WERI-Rb-1 (cell line): Measurements from ENCODE around the gene CENPP.

Experiments
- DNase-seq: peaks from one replicate; pipeline ENCODE4 v3.0.0-alpha.2; 2020
- H3K27ac ChIP-seq: fragments of 250-450 bp; sonication (Bioruptor Pico); 2 replicates; pipeline ENCODE4 v1.5.1; 2020; ENCODE audit warnings: mild to moderate bottlenecking, moderate library complexity
- H3K27me3 ChIP-seq: fragments of 250-450 bp; sonication (Bioruptor Pico); 2 replicates; pipeline ENCODE4 v1.5.1; 2021; ENCODE audit warnings: mild to moderate bottlenecking, low read depth, moderate library complexity; ENCODE audit not compliant: insufficient read depth, severe bottlenecking
- H3K36me3 ChIP-seq: fragments of 250-450 bp; sonication (Bioruptor Pico); 2 replicates; pipeline ENCODE4 v1.5.1; 2020; ENCODE audit warnings: mild to moderate bottlenecking, moderate library complexity
- H3K4me3 ChIP-seq: 2 replicates; pipeline ENCODE4 v1.5.1; 2011; ENCODE audit warnings: low read depth, mild to moderate bottlenecking, control low read depth, low read length
- H3K9me3 ChIP-seq: fragments of 250-450 bp; sonication (Bioruptor Pico); 2 replicates; pipeline ENCODE4 v1.5.1; 2021; ENCODE audit warnings: mild to moderate bottlenecking, moderate library complexity; ENCODE audit not compliant: severe bottlenecking
- CTCF ChIP-seq: IDR thresholded peaks from 2 replicates; pipeline ENCODE4 v1.5.1; 2011; ENCODE audit warnings: low read depth, mild to moderate bottlenecking, control low read depth, inconsistent platforms, low read length

CENPP gene

GRCh38 chr9:92612816-92613215 lies 287.1 kb downstream of the CENPP start:
- Histone ChIP-seq H3K27ac (no peak overlapping the region), H3K9me3 (no peaks in the 10 kb centered on the region), H3K27me3 (no peaks in the 10 kb centered on the region), H3K36me3 (peaks cover 42% of the 10 kb centered on the region), H3K4me3 (no peak overlapping the region)
- TF ChIP-seq CTCF: no peak
- no peak for DNase-seq

GRCh38 chr9:92613268-92614122 lies 287.7 kb downstream of the CENPP start:
- Histone ChIP-seq H3K36me3 (peaks cover 42% of the 10 kb centered on the region), H3K27me3 (no peaks in the 10 kb centered on the region), H3K27ac (no peak overlapping the region), H3K9me3 (no peaks in the 10 kb centered on the region), H3K4me3 (no peak overlapping the region)
- TF ChIP-seq CTCF: no peak
- DNase-seq: no peak

- TF ChIP-seq CTCF: no peak
- H3K4me3 ChIP-seq: no peak overlapping the region
- H3K9me3 ChIP-seq: no peaks in the 10 kb centered on the region
- no peaks in the 10 kb centered on the region for H3K27me3 ChIP-seq
- peaks cover 42% of the 10 kb centered on the region for H3K36me3 ChIP-seq
- H3K27ac ChIP-seq: no peak overlapping the region
- no peak for DNase-seq
These were observed 288.4 kb downstream of the CENPP start for GRCh38 chr9:92614123-92614510.

- no peak for TF ChIP-seq CTCF
- H3K27me3 ChIP-seq: no peaks in the 10 kb centered on the region
- H3K9me3 ChIP-seq: no peaks in the 10 kb centered on the region
- no peak overlapping the region for H3K4me3 ChIP-seq
- H3K27ac ChIP-seq: no peak overlapping the region
- peaks cover 42% of the 10 kb centered on the region for H3K36me3 ChIP-seq
- DNase-seq: no peak
These were observed 289.2 kb downstream of the CENPP start for GRCh38 chr9:92614763-92615461.

- Histone ChIP-seq H3K9me3 (no peaks in the 10 kb centered on the region), H3K4me3 (no peak overlapping the region), H3K36me3 (peaks cover 42% of the 10 kb centered on the region), H3K27ac (no peak overlapping the region), H3K27me3 (no peaks in the 10 kb centered on the region)
- no peak for DNase-seq
- TF ChIP-seq CTCF: no peak
These were observed 290.0 kb downstream of the CENPP start for GRCh38 chr9:92615790-92616189.
